GM12865 (cell line): ENCODE data around the gene SLC22A17.

Experiments
- DNase-seq: peaks from one replicate; pipeline ENCODE4 v3.0.0; 2010; ENCODE audit warnings: low read depth
- H3K4me3 ChIP-seq: 2 replicates; pipeline ENCODE4 v1.5.1; 2011; ENCODE audit warnings: mild to moderate bottlenecking, low read depth, low read length, control low read depth
- CTCF ChIP-seq: IDR thresholded peaks from 2 replicates; pipeline ENCODE4 v1.5.1; 2011; ENCODE audit warnings: low read length, control low read depth, low read depth, inconsistent platforms; ENCODE audit not compliant: insufficient read depth; ENCODE audit errors: missing control alignments

Gene SLC22A17

DNA sequence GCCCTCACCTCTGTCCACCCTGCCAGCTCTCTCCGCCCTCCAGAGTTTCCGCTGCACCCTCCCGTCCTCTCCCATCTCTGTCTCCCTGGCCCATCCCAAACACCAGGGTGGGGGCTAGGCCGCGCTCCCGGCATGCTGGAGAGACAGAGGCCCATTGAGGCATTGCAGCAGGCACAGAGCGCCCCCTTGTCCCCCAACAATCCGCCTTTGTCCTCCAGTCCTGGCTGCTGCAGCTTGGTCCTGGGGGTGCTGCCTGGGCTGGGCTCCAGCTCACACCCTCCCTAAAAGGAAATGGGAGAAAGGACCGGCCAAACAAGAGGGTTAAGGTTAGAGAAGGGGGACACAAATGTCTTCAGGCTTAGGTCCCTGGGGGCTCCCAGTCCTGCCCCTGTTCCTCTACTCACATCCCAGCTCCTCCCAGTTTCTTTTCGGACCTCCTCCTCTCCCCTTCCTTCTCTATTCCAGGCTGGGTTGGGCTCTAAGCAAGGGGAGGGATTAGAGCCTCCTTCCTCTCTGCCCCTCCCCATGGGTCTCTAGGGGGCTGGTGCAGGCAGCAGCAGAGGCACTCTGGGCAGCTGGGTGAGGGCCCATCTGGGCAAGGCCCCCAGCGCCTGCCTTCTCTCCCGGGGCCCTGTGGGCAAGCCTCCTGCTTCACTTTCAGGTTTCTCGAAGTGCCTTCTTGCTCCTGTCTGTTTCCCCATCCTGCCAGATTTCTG lies 24.0 kb upstream of the SLC22A17 start, which contains the start of gene CMTM5:
TSS of gene CMTM5 (plus strand) at position 565 of the 716 bp plus-strand sequence. CDS start 206 bp downstream, outside the sequence.
- no peak for TF ChIP-seq CTCF
- no peak within 1 kb of the TSS for H3K4me3 ChIP-seq
- no peak for DNase-seq

DNA sequence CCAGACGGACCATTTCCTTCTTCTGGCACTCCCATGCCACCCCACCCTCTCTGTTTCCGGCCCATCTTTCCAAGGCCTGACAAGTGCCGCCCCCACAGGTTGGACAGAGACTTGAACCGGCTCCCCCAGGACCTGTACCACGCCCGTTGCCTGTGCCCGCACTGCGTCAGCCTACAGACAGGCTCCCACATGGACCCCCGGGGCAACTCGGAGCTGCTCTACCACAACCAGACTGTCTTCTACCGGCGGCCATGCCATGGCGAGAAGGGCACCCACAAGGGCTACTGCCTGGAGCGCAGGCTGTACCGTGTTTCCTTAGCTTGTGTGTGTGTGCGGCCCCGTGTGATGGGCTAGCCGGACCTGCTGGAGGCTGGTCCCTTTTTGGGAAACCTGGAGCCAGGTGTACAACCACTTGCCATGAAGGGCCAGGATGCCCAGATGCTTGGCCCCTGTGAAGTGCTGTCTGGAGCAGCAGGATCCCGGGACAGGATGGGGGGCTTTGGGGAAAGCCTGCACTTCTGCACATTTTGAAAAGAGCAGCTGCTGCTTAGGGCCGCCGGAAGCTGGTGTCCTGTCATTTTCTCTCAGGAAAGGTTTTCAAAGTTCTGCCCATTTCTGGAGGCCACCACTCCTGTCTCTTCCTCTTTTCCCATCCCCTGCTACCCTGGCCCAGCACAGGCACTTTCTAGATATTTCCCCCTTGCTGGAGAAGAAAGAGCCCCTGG lies 23.0 kb upstream of the SLC22A17 start:
- TF ChIP-seq CTCF = no peak
- H3K4me3 ChIP-seq = no peak overlapping the region
- DNase-seq = no peak

DNA sequence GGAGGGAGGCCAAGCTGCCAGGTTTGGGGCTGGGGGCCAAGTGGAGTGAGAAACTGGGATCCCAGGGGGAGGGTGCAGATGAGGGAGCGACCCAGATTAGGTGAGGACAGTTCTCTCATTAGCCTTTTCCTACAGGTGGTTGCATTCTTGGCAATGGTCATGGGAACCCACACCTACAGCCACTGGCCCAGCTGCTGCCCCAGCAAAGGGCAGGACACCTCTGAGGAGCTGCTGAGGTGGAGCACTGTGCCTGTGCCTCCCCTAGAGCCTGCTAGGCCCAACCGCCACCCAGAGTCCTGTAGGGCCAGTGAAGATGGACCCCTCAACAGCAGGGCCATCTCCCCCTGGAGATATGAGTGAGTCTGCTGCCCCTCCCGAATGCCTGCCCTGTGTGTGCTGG lies 20.4 kb upstream of the SLC22A17 start:
- TF ChIP-seq CTCF = no peak
- no peak for DNase-seq

DNA sequence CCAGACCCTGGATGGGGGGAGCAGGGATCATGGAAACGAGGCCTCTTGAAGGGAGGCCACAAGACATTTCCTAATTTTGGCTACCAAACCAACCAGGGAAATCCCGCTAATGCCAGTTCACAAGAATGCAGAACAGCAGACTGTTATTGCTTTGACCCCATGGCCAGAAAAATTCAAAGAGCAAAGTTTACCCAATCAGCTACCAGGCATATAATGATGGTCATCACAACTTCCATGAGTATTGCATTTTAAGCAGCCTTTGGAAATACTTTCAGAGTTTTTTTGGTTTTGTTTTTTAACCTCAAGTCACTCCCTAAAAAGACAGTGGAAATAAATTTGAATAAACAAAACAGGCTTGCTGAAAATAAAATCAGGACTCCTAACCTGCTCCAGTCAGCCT lies 19.8 kb upstream of the SLC22A17 start, which contains the start of gene IL25:
TSS of gene IL25 (plus strand) at position 301 of the 400 bp plus-strand sequence.
- DNase-seq = no peak
- H3K4me3 ChIP-seq = no peak within 1 kb of the TSS
- TF ChIP-seq CTCF = no peak

More for the DNA sequence above, 20.4 kb upstream of the SLC22A17 start:
- H3K4me3 ChIP-seq = no peak overlapping the region

DNA sequence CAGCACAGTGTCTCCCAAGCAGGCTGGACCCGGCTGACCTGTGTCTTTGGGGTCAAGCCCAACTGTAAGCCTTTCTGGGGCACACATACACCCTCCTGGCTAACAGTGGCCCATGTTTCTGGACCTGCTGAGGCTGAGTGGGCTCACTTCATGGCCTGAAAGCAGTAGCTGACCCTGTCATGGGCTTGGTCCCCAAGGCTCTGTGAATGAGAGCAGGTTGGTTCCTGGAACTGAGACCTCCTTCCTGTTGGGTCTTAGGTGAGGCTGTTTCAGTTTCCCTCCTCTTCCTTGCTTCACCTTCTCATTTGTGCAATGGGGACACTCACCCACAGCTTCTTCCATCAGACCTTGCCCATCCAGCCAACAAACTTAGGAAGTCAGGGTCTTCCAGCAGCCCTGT lies 19.2 kb upstream of the SLC22A17 start:
- TF ChIP-seq CTCF = no peak
- DNase-seq = no peak
- no peak overlapping the region for H3K4me3 ChIP-seq

- no peak overlapping the region for H3K4me3 ChIP-seq
- TF ChIP-seq CTCF = no peak
- no peak for DNase-seq
These were observed 17.5 kb upstream of the SLC22A17 start for GRCh38 chr14:23370221-23370620.
